NCI-H1105 (cell line): ENCODE measurements around the gene MAGI2.

Source experiments
- DNase-seq: peaks from one replicate; lab custom pipeline; 2025; lab: John Stamatoyannopoulos, UW

Gene MAGI2

DNA sequence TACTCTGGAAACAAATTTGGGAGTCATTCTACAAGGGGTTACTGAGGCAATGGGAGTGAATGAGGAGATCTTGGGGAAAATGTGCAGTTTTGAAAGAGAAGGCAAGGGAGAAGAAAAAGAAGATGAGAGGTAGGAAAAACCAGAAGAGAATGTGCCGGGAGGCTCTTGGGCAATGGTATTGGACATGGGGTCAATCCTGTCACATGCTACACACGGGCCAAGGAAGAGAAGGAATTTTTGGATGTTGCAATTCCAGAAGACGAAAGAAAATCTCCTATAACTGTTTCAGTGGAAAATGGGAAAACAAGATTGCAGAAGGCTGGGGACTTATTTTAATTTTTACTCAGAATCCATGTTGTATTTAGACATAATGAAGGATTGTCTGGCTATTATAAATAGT is 1039.9 kb downstream of the MAGI2 start:
- no peak for DNase-seq

DNA sequence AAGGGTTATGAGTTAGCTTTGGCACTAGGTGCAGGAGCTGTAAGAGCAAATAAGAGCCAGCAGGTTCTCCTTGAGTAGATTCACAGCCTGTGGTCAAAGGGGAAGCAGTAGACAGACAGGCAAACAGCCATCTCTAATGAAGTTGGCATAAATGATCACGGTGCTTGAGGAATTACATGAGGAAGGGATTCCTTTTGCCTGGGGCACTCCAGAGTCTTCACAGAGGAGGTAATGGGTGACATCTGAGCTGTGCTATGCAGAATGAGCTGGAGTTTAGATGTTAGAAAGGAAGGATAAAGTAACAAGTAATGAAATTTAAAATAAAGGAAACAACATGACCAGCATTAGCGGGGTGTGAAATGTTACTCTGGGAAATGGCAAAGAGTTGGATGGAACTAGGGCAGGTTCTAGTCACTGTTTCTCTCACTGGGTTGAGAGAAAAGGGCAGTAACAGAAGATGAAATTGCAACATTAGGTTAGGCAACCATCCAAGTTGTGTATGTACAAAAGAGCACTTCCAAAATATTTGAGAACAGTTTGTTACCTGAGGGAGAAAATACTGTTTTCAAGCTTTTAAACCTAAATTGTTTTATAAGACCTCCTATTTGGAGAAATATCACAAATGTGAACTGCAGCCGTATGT is 1041.1 kb downstream of the MAGI2 start:
- no peak for DNase-seq

DNA sequence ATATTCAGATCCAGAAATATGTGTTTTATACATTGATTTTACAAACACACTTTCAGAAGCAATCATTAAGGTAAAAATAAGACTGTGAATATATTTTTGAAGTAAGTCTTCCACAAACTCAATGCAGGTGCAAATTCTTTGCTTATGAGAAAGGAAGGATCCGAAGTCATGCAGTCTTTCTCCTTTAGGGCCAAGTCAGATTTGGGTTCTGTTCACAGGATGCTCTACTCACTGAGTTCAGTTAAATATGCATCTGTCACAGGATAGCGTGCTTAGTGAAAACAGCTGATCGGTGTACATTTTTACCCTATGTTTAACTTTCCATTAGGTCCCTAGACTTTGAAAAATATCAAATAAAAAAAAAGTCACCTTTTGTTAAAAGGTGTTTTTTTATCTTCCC is 1046.4 kb downstream of the MAGI2 start:
- no peak for DNase-seq

- DNase-seq = no peak
These were observed 1046.9 kb downstream of the MAGI2 start for GRCh38 chr7:78406531-78406930.

GRCh38 chr7:78402096-78402495 is 1051.4 kb downstream of the MAGI2 start:
- no peak for DNase-seq

GRCh38 chr7:78400038-78400437 is 1053.4 kb downstream of the MAGI2 start:
- DNase-seq = no peak

GRCh38 chr7:78399033-78399769 is 1054.3 kb downstream of the MAGI2 start:
- DNase-seq = no peak

DNA sequence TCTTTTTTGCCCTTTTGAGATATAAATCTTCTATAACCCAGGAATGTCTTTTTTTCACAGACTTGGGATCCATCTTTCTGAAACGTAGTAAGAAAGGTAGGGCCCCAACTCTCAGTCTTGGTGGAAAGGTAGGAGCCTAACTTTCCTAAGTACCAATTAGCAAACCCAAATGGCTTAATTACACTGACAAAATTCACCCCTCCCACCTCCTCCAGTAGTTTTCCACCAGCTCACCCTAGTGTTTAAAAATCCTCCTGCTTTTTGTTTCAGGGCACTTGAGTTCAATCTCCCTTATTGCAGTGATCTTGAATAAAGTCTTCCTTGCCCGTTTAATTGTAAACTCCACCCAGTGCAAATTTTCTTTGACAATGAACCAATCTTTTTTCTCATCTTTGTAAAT is 1054.9 kb downstream of the MAGI2 start:
- DNase-seq = no peak

DNA sequence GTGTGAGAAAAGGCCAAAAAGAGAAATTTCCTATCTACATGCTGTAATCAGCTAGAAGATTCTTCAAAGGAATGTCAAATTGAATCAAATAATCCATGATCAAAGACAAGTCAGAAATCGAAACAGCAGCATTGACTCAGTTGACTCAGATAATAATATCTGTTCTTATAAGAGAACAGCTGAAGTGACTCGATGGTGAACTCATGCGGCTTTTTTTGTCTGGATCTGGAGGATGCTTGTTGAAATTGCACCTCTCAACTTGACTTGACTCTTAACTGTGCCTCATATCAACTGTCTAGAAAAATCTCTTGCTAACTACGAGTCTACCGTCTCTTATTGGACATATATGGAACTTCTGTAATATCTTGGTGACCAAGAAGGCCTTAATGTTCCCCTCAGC is 1055.4 kb downstream of the MAGI2 start:
- DNase-seq = no peak

DNA sequence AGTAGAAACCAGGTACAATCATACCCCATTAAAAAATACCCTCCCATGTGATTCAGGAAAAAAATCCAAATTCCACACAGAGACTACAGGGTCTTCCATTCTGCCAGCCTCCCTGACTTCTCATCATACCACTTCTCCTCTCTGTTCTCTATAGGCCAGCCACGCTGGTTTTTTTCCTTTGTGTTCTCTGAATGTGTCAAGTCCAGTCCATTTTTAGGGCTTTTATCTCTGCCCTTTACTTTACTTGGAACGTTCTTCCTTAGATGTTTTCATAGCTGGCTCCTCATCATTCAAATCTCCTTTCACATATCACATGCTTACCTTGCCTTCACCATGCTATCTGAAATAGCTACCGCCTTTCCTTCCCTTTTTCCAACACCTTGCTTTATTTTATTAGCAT is 1057.3 kb downstream of the MAGI2 start:
- DNase-seq = no peak

DNA sequence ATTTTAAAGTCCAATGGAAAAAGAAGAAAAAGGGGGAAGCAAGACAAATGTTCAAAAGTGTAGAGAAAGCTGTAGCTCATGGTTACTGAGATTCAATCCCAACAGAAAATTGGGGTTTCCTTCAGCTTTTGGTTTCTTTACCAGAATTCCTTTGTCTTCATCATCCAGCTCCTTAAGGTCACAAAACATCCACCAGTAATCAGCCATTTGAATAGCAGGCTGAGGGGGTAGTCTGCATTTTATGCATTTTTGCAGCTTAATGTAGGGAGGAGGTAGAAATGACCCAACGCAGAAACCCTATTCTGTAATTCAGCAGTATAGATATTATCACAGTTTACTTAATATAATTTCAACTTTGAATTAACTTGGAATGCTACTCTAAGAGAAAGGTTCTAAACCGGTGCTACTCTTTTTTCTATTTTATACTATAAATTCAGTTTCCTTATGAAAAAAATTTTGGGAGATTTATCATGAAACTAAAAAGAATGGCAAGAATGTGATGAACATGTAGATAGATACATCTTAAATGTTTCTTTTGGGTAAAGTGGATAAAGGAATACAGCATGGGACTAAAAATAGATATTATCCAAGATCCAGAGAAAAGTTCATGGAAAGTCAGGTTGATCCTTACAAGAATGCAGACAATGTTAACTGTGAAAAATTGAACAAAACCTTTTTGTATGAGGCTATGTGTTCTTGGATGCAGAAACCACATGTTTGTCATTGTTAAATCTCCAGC is 1058.0 kb downstream of the MAGI2 start:
- no peak for DNase-seq

DNA sequence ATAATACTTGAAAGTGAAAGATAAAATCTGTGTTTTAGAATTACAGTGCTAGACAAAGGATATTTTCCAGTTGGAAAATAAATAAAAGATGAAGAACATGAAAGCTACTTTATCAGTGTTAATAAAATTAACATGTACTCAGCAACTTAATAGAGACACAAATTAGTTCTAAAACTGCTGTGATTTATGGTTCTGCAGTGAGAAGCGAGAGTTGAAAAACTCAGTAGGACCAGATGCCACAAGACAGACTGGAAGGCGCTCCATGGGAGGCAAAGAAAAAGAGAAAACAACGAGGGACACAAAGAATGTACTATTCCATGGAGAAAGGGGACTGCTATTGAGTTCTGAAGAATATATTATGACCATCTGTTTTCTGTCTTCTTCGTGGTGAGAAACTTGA is 1064.4 kb downstream of the MAGI2 start:
- DNase-seq = no peak

DNA sequence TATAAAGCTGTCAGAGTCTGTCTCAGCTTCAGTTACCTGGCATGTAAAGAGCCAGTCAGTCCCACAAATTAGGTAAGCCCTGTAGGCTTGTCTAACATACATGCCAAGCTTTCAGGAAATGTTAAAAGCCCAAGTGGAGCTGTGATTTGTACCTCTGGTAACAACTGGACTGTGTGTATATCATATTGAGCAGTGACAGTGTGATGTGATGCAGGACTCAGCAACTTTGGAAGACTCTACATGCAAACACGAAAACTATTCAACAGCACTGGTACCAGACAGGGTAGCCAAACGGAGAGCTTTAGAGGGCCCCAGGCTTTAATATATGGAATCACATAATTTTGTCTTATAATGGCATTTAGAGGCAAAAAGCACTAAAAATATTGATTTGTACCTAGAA is 1066.9 kb downstream of the MAGI2 start:
- no peak for DNase-seq

GRCh38 chr7:78383096-78383880 is 1070.2 kb downstream of the MAGI2 start:
- DNase-seq = no peak

- DNase-seq = no peak
These were observed 1074.3 kb downstream of the MAGI2 start for GRCh38 chr7:78379148-78379547.

DNA sequence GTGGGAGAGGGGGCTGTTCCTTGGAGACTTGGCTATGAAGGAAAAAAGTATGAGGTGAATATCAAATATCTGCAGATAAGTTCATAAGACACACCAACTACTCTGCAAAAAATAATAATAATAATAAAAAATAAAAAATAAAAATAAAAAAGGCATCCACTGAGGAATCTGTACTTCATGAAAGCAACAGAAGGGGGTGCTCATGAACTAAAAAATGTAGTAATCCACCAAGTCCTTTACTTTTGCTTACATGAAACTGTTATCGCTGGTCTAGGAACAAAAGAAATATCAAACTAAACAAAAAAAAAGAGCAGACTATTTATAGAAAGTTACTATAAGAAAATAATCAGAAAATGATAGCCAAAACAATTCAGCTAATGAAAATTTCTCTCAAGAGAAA is 1075.9 kb downstream of the MAGI2 start:
- no peak for DNase-seq

- no peak for DNase-seq
These were observed 1082.5 kb downstream of the MAGI2 start for GRCh38 chr7:78370936-78371335.

DNA sequence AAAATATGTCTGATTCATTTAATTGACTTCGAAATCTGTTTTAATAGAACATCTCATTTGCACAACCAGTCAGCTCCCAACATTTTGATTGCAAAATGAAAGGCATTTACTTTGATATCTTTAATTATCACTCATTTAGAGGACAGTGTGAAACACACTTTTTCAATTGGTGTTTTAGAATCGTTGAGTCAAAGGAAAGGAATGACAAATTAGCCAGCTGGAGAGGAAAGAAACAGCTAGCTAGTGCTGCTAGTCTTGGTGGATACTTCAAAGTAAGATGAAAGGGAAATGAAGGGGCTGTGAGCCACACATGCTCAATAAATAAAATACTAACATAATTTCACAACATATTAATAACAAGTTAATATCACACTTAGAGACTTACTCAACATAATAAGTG is 1084.7 kb downstream of the MAGI2 start:
- no peak for DNase-seq

DNA sequence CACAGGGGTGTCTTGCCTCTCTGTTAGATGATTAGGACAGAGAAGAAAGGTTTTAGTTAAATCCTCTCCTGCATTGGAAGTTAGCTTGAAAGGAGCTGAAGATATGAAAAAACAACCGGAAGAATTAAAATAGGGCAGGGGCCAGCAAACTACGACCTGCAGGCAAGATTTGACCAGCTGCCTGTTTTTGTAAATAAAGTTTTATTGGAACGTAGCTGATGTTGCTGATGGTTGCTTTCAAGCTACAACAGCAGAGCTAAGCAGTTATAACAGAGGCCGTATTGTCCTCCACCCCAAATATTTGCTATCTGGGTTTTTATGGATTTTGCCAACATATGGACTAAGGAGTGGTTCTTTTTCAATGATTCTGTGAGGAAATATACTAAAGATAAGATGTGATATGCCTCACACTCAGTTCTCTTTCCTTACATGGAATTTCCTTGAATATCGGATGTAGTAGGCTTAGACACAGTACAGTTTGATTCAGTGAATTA is 1086.1 kb downstream of the MAGI2 start:
- no peak for DNase-seq

GRCh38 chr7:78363866-78364265 is 1089.6 kb downstream of the MAGI2 start:
- no peak for DNase-seq

DNA sequence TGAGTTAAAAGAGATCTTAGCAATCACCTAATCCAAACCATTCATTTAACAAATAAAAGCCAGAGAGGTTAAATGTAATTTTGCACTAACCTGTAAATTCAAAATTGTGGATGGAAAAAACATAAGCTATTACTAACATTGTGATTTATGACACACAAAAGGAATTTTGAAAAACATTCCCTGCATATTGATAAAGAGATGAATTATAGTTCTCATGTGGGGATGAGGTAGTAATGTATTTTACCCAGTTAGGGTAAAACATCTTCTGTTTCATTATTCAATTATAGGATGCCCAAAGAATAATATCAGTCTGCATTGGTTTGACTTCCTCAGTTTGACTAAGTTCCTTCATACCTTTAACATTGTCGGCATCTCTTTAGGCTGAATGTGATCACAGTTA is 1093.6 kb downstream of the MAGI2 start:
- no peak for DNase-seq

DNA sequence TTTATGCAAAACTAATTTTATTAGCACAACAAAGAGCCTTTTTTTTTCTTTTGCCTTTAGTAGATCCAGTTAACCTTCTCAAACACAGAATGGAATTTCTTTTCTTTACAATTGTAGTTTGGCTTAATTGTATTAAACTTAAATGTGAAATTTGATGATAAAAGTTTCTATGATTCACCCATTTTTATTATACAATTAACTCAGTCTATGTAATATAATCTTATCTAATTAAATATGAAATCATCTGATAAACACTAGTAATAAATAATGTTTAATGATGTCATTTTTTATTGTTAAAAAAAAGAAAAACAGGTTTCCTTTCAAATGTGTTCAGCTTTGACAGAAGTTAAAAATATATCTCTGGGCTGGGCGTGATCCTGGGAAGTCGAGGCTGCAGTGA is 1095.8 kb downstream of the MAGI2 start:
- DNase-seq = no peak
